Measurements from ENCODE around the gene AKNAD1.
A peak's percentile ranks its signal among the peaks of the same experiment; 100 is the strongest.

Gene AKNAD1

DNA sequence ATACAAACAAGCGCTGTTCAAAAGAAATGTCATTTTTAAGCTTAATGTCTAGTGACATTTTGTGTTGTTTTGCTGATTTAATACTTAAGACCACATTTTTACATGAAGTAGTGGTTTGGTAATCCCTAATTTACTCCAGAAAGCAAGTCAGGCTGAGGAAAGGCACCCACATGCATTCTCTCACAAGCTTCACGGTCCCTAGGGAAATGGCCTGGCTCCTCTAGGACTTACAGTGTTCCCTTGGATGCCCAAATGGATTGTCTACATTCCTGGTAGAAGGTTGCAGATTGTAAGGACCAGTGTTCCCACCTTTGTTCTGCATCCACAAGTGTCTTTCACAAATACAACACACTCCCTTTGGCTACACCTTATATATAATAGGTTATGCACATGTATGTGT lies 29.4 kb upstream of the AKNAD1 start:
- TF ChIP-seq POU2F2 (IDR thresholded peaks at IDR 0.05; ENCODE audit: low read depth, low read length) (no peak), POLR2AphosphoS5 (IDR thresholded peaks at IDR 0.05; ENCODE audit: low read depth, low read length) (no peak), PAX5 (IDR thresholded peaks at IDR 0.05; ENCODE audit: insufficient read depth, low read length, severe bottlenecking) (no peak), TAF1 (IDR thresholded peaks at IDR 0.05; ENCODE audit: low read depth, low read length) (no peak), POLR2A (IDR thresholded peaks at IDR 0.05; ENCODE audit: low read depth, low read length) (no peak)
- FAIRE-seq (no peak), DNase-seq (ENCODE audit: insufficient read length, low spot score) (no peak)

GRCh38 chr1:108884968-108885367 lies 28.1 kb upstream of the AKNAD1 start:
- no peak for TF ChIP-seq SPI1 (IDR thresholded peaks at IDR 0.05; ENCODE audit: low read depth, low read length)
- FAIRE-seq, result no peak
- DNase-seq (ENCODE audit: insufficient read length, low spot score), result no peak

- FAIRE-seq (no peak), DNase-seq (ENCODE audit: insufficient read length, low spot score) (no peak)
- TF ChIP-seq TAF1 (IDR thresholded peaks at IDR 0.05; ENCODE audit: low read depth, low read length) (no peak), PAX5 (IDR thresholded peaks at IDR 0.05; ENCODE audit: insufficient read depth, low read length, severe bottlenecking) (no peak), POLR2A (IDR thresholded peaks at IDR 0.05; ENCODE audit: low read depth, low read length) (no peak), POLR2AphosphoS5 (IDR thresholded peaks at IDR 0.05; ENCODE audit: low read depth, low read length) (no peak), POU2F2 (IDR thresholded peaks at IDR 0.05; ENCODE audit: low read depth, low read length) (no peak), SPI1 (IDR thresholded peaks at IDR 0.05; ENCODE audit: low read depth, low read length) (no peak)
These were observed 25.9 kb upstream of the AKNAD1 start for GRCh38 chr1:108882837-108883236.

DNA sequence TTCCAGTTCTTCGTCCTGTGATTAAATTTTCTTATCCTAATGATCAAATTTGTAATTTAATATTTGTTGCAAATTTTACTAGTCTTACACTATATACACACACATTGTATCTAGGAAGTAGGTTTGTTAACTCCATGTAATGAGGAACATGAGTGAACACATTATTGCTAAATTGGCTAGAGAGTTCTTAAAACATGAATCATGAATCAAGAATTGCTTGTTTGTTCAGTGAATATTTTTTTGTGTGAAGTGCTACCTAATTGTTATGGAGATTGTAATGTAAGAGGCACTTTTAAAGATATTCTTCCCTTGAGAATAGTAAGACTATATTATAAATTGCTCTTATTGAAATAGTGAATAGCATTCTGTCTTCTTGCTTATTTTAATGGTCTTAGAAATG lies 24.5 kb upstream of the AKNAD1 start:
- TF ChIP-seq POLR2AphosphoS5 (IDR thresholded peaks at IDR 0.05; ENCODE audit: low read depth, low read length) (no peak), PAX5 (IDR thresholded peaks at IDR 0.05; ENCODE audit: insufficient read depth, low read length, severe bottlenecking) (no peak), SPI1 (IDR thresholded peaks at IDR 0.05; ENCODE audit: low read depth, low read length) (no peak), POU2F2 (IDR thresholded peaks at IDR 0.05; ENCODE audit: low read depth, low read length) (no peak), TAF1 (IDR thresholded peaks at IDR 0.05; ENCODE audit: low read depth, low read length) (no peak)
- DNase-seq (ENCODE audit: insufficient read length, low spot score) (no peak), FAIRE-seq (no peak)

- TF ChIP-seq SPI1 (IDR thresholded peaks at IDR 0.05; ENCODE audit: low read depth, low read length) (no peak), POU2F2 (IDR thresholded peaks at IDR 0.05; ENCODE audit: low read depth, low read length) (no peak), POLR2AphosphoS5 (IDR thresholded peaks at IDR 0.05; ENCODE audit: low read depth, low read length) (no peak), POLR2A (IDR thresholded peaks at IDR 0.05; ENCODE audit: low read depth, low read length) (no peak)
- DNase-seq (ENCODE audit: insufficient read length, low spot score) (no peak), FAIRE-seq (no peak)
These were observed 24.0 kb upstream of the AKNAD1 start for GRCh38 chr1:108880850-108881249.

- FAIRE-seq, result peak; percentile 65
- TF ChIP-seq POU2F2 (IDR thresholded peaks at IDR 0.05; ENCODE audit: low read depth, low read length) (no peak), POLR2AphosphoS5 (IDR thresholded peaks at IDR 0.05; ENCODE audit: low read depth, low read length) (no peak), SPI1 (IDR thresholded peaks at IDR 0.05; ENCODE audit: low read depth, low read length) (no peak), POLR2A (IDR thresholded peaks at IDR 0.05; ENCODE audit: low read depth, low read length) (no peak), TAF1 (IDR thresholded peaks at IDR 0.05; ENCODE audit: low read depth, low read length) (no peak), PAX5 (IDR thresholded peaks at IDR 0.05; ENCODE audit: insufficient read depth, low read length, severe bottlenecking) (no peak)
- DNase-seq (ENCODE audit: insufficient read length, low spot score), result no peak
These were observed 21.8 kb upstream of the AKNAD1 start for GRCh38 chr1:108878678-108879077.

- DNase-seq (ENCODE audit: insufficient read length, low spot score) (no peak), FAIRE-seq (no peak)
- TF ChIP-seq POLR2AphosphoS5 (IDR thresholded peaks at IDR 0.05; ENCODE audit: low read depth, low read length), result no peak
- TF ChIP-seq SPI1 (IDR thresholded peaks at IDR 0.05; ENCODE audit: low read depth, low read length), result no peak
- no peak for TF ChIP-seq TAF1 (IDR thresholded peaks at IDR 0.05; ENCODE audit: low read depth, low read length)
- no peak for TF ChIP-seq POU2F2 (IDR thresholded peaks at IDR 0.05; ENCODE audit: low read depth, low read length)
- no peak for TF ChIP-seq POLR2A (IDR thresholded peaks at IDR 0.05; ENCODE audit: low read depth, low read length)
- no peak for TF ChIP-seq PAX5 (IDR thresholded peaks at IDR 0.05; ENCODE audit: insufficient read depth, low read length, severe bottlenecking)
These were observed 21.2 kb upstream of the AKNAD1 start for GRCh38 chr1:108878160-108878469.

GRCh38 chr1:108877348-108878159 lies 20.7 kb upstream of the AKNAD1 start:
- FAIRE-seq (peak; percentile 41), DNase-seq (ENCODE audit: insufficient read length, low spot score) (no peak)

DNA sequence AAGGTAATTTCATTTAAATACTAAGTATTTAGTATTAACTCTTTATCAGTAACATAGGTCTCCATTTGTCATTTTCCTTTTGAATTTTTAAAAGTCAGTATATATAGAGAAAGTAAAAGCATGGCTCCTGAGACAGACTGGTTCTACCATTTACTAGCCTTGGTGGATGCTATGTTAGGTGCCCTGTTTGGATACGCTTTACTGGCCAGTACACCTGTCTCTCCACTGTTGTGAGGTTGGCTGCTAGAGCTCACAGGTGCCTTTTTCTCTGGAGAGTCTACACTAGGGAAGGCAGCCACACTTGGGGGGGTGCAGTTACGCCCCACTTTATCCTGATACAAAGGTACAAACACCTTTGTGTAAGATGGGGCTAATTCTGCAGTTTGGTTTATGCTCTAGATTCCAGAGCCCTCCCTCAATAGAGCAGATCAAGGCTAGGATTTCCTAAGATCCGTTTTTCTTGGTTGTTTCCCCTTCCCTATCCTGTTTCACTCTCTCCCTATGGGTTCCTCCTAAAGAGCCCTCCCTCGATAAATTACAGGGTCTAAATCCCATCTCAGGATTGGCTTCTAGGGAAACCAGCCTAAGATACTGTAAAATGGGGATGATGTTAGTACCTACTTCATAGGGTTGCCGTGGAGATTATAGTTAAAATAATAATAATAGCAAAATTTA lies 14.3 kb upstream of the AKNAD1 start:
- DNase-seq (ENCODE audit: insufficient read length, low spot score) (no peak), FAIRE-seq (no peak)
- TF ChIP-seq PAX5 (IDR thresholded peaks at IDR 0.05; ENCODE audit: insufficient read depth, low read length, severe bottlenecking) (no peak), POLR2A (IDR thresholded peaks at IDR 0.05; ENCODE audit: low read depth, low read length) (no peak), POLR2AphosphoS5 (IDR thresholded peaks at IDR 0.05; ENCODE audit: low read depth, low read length) (no peak), POU2F2 (IDR thresholded peaks at IDR 0.05; ENCODE audit: low read depth, low read length) (no peak), TAF1 (IDR thresholded peaks at IDR 0.05; ENCODE audit: low read depth, low read length) (no peak), SPI1 (IDR thresholded peaks at IDR 0.05; ENCODE audit: low read depth, low read length) (no peak)

More at GRCh38 chr1:108877348-108878159, 20.7 kb upstream of the AKNAD1 start:
- TF ChIP-seq POU2F2 (IDR thresholded peaks at IDR 0.05; ENCODE audit: low read depth, low read length) (no peak), TAF1 (IDR thresholded peaks at IDR 0.05; ENCODE audit: low read depth, low read length) (no peak)

GRCh38 chr1:108865316-108865910 lies 8.5 kb upstream of the AKNAD1 start:
- DNase-seq (ENCODE audit: insufficient read length, low spot score), result no peak
- no peak for FAIRE-seq
- no peak for TF ChIP-seq POU2F2 (IDR thresholded peaks at IDR 0.05; ENCODE audit: low read depth, low read length)
- TF ChIP-seq POLR2AphosphoS5 (IDR thresholded peaks at IDR 0.05; ENCODE audit: low read depth, low read length), result no peak
- TF ChIP-seq POLR2A (IDR thresholded peaks at IDR 0.05; ENCODE audit: low read depth, low read length), result no peak
- no peak for TF ChIP-seq PAX5 (IDR thresholded peaks at IDR 0.05; ENCODE audit: insufficient read depth, low read length, severe bottlenecking)
- no peak for TF ChIP-seq SPI1 (IDR thresholded peaks at IDR 0.05; ENCODE audit: low read depth, low read length)
- TF ChIP-seq TAF1 (IDR thresholded peaks at IDR 0.05; ENCODE audit: low read depth, low read length), result no peak
